CD4-positive, alpha-beta T cell treated with Interleukin-1 beta for 1 hour (primary cell): Measurements from ENCODE around the gene DBH.

Experiments
- DNase-seq, 2 donors: peaks; one replicate each; pipeline ENCODE4 v3.0.0-alpha.2; 2020 to 2022

The DBH gene

DNA sequence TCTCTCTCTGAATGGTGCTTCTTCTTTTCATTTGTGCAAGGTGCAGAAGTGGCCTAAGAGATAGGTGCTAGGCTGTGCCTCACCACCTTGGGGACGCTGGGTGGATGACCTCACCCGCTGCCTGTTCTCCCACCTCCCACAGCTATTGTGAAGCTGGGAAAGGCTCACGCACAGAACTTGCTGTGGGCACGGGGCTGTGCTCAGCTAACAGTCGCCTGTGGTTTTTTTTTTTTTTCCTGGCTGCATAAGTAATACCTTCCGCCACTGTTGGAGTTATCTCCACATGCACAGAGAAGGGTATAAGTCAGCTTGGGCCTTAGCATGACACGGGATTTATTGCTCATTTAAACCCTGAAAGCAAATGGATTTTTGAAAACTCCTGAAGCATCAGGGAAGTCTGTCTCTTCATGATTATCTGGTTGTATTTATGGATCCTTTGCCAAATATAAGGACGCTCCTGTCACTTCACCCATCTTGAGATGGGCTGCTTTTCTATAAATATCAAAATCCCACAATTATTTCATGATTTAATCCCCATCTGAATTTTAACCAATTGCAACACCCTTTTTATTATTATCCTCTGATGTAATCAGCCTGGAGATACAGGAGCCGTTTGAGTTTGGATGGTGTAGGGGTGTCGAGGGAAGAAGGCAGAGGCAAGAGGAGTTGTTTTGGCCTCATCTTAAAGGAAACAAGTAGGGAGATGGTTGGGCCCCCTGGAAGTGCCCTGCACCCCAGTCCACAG, 9.0 kb downstream of the DBH start:
- no peak for DNase-seq

DNA sequence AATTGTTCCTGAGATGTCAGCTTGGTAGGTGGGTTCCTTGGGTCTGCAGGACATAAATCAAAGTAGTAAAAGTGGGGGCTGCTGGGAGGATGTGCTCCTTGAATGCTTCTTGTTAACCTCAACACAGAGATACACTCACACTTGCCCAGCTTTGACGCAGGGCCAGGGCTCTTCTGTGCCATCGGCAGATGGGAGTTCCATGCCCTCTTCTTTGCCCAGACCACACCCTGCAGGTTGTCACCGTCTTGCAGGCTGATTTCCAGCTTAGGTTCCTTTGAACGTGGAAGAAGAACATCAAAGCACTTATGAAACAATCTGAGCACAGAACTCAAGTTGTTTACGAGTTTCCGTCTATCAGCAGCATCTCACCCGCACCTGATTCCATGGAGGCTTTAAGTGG, 11.0 kb downstream of the DBH start:
- no peak for DNase-seq

DNA sequence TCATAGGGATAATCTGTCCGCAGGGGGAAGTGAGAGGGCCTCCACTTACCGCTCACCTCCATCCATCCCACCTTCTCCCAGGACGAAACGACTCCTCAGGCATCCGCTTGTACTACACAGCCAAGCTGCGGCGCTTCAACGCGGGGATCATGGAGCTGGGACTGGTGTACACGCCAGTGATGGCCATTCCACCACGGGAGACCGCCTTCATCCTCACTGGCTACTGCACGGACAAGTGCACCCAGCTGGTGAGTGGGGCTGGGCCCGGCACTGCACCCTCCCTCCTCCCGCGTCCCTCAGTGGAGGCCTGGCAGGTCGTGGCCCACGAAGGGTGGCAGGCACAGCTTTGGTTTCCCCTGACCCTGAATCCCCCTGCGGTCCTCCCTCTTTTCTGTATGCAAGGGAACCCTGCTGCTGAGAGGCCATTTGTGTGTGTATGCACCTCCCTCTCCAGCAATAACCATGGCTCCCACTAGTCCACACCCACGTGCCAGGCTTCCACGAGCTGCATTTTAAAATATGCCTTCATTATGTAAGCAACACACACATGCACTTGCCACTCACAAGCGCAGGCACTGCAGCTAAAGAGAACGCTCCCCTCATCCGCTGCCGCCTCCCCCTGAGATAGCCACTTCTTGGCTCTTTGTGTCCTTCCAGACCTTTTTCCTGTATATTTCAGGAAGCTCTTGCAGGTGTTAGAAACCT, 11.8 kb downstream of the DBH start:
- DNase-seq: no peak

DNA sequence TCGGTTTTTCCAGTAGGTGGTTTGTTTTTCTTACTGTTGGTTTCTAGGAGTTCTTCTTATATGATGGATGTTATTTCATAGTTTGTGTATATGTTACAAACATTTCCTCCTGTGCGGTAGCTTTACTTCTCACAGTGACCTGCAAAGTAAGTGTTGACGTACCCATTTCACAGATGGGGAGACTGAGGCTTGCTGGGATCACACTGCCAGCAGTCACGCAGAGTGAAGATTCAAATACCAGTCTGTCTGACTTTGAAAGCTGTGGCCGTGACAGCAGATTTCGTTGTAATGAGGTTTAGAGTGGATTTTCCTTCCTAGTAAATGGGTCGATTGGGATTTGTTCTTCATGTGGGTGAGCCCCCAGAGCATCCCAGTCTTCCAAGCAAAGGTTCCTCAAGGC, 13.0 kb downstream of the DBH start:
- no peak for DNase-seq

DNA sequence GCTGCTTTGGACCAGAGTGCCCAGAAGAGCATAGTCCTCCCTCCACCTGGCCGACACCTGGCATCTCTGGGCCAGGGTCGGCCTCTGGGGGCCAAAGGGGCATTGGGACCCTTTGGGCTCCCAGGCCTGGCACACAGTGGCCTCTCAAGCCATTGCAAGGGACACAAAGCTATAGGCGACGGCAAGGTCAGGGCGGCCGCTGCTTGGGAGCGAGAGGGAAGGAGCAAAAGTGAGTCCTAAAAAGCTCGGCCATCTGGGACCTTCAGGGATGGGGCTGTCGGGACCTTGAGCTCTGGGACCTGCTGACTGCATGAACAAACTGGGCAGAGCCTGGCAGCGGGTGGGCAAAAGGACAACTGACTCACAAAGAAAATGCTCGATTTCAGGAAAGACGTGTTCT, 13.9 kb downstream of the DBH start:
- DNase-seq: no peak

DNA sequence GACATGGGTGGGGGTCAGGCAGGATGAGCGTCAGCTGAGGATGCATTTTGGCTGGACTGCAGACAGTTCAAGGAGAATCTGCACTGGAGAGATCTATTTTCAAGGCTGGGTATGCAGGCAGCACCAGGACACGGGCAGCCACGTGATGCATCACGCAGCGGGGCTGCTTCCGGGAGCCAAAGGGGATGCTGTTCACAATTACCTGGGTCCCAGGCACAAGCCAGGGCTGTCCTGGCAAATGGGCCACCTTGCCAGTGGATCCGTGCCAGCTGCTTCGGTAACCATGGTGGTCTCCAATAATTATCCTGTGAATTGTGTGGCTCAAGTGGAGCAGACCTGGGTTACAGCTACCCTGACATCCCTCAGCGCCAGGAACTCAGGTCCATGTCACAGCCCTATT, 17.5 kb downstream of the DBH start:
- DNase-seq: no peak

DNA sequence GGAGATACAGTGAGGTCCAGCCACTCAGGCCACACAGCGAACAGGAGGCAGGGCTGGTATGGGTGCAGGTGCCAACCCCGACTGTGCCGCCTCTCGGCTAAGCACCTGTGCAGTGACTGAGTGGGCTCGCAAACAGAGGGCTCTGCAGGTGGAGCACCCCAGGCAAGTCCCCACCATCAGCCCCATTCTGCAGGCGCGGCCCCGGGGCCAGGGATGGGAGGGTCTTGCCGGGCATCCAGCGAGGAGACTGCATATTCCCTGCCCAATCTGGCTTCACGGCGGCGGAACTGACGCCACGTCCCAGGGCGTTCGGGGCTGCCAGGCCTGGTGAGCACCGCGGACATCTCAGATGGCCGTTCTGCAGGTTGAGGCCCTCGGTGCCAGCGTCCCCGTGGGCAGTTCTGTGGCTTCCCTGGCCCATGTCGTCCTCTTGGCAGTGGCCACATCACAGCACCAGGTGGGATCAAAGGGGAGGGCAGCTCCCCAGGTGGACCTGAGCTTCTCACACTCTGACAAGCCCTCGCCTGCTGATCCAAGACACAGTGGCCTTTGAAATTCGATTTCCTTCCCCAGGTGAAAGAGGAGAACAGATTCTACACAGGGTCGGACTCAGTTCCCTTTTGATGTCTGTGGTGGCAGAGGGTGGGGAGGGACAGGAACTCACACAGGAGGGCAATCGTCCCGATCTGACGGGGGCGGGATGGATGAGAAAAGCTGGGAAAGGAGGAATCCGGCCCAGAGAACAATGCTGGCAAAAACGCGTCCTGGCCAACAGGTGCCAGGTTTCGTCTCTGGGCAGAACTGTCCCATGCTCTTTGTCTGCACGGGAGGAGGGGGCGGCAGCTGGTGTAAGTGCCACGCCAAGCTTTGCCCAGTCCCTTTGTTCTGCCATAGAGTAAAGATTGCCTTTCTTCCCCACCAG, 18.8 kb downstream of the DBH start:
- no peak for DNase-seq

DNA sequence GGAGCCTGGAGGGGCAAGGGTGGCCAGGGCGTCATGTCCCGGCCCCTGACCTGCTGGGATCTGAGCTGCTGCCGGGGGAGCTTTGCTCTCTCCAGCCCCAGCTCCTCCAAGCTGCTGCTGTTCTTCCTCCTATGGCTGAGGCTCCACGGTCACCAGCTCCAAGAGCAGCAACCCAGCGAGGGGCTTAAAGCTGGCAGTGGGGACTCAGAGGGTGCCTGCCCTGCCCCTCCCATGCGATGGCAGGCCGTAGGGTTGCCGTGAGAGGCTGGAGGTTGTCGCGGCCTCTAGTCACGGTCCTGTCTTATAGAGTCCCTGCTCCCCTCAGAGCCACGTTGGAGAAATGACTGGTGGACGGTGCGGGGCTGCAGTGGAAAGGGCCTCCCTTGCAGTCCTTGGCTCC, 19.5 kb downstream of the DBH start:
- no peak for DNase-seq

DNA sequence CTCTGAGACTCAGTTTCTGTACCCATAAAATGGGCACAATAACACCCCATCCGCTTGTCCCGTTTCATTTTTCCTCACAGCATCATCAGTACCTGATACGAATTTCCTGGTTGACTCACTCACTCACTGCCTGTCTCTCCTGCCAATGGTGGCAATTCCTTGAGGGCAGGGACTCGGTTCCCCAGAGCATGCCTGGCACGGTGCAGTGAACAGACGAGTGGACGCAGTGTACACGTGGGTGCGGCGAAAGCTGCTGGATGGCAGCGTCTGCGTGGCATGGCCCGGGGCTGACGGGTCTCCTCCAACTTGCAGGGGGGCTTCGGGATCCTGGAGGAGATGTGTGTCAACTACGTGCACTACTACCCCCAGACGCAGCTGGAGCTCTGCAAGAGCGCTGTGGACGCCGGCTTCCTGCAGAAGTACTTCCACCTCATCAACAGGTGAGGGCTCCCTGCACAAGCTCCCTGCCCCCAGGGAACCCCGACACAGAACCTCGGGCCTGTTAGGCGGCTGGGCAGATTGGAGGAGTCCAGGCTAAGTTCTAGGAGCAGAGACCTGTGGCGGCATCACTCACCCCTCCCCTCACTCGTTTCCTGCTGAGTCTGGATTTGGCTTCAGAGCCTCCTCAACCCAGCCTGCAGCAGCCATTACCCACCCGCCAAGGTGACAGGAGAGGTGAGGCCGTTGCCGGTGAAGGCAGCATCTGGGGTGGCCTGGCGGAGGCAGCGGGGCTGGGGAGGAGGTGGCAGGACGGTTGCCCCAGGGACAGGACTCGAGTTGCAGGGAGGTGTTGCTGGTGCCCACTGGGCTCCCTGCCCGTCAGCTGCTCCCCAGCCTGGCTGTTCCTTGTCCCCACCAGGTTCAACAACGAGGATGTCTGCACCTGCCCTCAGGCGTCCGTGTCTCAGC, 20.3 kb downstream of the DBH start:
- DNase-seq: peak; percentile 35 to 48

DNA sequence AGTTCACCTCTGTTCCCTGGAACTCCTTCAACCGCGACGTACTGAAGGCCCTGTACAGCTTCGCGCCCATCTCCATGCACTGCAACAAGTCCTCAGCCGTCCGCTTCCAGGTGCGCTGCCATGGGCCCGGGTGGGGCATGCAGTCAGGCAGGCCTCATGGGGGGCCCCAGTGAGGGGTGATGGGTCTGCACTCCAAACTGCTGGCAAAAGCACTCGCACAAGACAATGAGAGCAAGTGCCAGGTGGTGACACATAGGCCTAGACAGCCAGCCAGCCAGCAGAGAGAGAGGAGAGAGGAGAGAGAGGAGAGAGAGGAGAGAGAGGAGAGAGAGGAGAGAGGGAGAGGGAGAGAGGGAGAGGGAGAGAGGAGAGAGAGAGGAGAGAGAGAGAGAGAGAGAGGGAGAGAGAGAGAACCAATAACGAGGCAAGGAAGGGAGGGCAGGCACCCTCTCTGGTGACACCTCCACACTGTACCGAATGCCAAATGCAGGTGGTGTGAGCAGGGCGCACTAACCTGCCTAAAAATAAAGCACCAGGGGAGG, 21.0 kb downstream of the DBH start:
- DNase-seq: no peak

DNA sequence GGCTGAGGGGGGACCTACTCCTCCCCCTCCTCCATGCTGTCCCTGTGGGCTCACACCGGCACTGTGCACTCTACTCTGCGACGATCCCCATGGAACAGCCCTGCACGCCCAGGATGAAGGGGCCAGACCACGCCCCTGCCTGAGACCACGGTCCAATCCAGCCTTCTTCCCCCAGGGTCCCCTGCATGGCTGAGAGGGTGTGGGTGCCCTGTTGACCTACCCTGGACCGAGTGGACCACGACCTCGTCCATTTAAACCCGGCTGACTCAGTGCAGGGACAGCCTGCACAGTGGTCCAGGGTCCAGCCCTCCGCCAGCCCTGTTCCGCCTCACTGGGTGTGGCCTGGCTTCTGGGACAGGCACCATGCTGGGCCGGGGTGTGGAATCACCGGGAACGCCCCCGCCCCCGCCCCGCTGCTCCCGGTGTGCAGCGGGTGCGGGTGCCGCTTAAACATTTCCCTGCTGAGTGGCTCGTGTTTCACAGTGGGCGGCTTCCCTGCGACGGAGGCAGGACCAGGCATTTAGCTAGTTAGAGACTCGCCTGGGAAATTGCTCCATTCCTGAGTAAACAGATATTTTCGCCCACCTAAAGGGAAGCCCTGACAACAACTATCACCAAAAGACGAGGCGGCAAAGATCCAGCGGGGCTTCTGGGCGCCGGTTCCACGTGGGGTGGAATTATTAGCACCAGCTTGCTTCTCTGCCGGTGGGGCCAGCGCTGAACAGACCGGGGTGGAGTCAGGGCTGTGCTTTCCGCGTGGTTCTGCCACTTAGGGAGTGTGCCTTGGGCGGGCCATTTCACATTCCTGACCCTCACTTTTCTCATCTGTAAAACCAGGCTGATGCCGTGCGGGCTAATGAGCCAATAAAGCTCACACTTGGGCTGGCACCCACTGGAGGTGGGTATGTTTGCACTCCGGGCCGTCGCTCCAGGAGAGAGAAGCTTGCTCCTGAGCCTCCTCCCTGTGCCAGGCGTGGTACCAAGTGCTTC, 22.6 kb downstream of the DBH start:
- no peak for DNase-seq

DNA sequence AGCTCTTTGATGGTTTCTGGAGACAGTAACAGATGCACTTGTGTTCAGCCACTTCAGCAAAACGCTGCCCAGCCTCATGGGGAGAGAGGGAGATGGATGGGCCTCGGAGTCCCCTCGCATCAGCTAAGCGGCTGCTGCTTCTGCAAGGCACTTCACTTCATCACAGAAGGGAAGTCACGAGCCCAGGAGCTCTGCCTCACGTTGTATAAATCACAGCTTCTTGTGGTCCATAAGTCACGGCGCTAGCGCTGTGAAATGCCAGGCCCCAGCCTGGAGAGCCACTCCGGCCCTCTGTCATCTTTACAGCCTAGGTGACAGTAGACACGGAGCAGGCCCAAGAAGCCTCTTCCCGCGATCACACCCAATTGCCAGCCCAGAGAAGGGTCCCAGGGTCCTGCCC, 23.4 kb downstream of the DBH start:
- DNase-seq: no peak

DNA sequence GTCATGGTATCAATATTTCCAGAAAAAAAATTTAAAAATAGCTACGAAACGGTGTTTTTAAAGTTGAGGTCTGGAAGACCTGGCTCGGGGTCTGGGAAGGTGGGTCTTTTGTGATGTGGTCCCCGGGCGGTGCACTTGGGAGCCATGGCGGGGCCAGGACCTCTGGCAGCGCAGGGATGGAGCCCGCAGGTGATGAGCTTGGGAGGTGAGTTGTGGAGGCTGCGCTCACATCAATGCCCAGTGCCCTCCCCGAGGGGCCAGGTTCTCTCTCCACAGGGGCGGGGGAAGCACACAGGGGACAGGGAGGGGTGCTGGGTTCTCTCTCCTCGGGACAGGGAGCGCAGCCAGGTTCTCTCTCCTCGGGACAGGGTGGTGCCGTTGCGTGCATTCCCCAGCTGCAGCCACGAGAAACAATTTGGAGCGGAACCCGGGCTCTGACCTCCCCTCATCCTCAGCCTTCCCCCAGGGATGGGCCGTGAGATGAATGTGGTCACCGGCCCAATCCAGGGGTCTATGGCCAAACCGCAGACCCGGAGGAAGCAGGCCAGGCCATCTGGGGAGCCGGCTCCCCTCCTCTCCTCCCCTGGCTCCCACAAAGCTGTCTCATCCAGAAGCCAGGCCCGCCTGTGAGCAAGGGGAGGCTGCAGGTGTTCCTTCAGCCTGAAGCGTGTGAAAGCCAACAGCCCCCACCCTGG, 25.8 kb downstream of the DBH start:
- no peak for DNase-seq

DNA sequence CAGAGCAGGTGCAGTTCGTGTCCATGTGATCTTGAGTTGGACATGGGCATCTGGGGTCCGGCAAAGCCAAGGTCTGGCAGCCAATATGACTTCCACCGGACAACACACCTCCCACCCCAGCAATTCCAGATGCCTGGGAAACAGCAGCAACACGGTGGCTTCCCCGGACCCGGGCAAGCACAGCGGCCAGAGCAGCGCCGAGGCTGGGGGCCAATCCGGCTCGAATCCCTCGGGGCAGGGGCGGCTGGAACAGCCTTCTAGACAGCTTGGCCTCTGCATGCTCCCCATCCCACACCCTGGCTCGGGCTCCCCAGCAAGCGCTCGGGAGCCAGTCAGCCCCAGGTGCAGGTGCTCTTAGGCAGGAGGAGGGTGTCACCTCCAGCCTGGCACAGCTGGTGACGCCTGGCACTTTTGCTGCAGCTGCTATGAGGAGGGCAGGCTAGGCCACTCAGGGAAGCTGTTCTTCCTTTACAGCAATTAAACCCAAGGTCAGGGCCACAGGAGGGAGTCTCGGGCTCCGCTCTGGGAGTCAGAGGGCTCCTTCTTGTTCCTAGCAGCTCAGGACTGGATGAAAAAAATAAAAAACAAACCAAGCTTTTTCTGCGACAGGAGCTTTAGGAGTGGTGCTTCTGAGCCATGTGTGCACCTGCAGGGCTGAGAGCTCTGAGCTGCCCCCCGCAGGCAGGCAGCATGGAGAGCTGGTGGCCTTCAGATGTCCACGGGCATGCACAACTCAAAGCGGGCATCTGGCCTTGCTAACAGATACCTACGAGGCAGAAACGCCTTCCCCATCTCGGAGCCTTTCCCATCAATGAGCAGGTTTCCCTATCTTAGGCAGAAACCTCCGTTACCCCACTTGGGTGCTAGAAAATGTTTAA, 28.2 kb downstream of the DBH start:
- DNase-seq: no peak

DNA sequence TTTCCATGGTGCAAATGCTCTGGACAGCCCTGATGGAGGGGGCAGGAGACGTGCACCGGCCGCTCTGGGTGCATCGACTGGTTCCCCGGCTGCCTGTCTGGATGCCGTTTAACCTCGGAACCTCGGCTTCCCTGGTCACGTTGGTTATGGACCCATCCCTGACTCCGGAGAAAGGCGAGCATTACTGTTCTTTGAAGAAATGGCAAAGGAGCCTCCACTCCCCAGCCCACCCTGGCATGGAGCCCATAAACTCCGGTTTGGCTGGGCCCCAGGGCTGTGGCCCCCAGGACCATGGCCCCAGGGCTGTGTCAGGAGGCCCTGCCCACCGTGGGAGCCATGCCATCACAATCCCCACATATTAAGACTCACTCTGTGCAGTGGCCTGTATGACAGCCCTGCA, 28.9 kb downstream of the DBH start:
- DNase-seq: no peak

DNA sequence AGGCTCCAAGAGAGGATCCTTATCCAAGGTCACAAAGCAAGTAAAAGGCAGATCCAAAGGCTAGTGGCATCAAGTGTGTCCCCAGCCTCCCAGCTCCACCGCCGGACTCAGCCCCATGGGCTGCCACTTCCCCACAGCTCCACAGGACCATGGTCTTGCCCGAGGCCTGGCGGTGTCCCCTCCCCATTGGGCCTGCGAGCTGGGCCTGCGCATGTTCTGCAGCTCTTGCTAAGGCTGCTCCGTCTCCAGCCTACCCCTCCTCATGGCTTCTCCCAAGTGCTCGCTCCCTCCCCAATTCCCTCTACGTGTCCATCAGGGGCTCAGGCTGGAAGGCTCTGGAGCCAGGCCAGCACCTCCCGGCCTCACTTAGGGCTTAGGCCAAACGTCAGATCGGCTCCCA, 29.4 kb downstream of the DBH start:
- DNase-seq: no peak

DNA sequence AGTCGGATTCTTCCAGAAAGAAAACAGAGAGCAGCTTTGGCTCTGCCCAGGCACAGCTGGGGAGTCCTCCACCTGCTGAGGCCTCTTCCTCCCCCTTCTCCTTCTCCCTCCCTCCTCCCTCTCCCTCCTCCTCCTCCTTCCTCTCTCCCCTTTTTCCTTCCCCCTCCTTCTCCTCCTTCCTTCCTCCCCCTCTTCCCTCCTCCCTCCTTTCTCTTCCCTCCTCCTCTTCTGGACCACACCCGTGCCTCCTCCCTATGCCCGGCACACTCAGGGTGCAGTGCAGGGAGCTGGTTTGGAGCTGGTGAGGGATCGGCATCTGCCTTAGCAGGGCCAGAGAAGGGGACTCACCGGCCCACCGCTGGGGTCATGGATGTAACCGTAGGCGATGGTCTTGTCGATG, 30.2 kb downstream of the DBH start:
- DNase-seq: no peak

DNA sequence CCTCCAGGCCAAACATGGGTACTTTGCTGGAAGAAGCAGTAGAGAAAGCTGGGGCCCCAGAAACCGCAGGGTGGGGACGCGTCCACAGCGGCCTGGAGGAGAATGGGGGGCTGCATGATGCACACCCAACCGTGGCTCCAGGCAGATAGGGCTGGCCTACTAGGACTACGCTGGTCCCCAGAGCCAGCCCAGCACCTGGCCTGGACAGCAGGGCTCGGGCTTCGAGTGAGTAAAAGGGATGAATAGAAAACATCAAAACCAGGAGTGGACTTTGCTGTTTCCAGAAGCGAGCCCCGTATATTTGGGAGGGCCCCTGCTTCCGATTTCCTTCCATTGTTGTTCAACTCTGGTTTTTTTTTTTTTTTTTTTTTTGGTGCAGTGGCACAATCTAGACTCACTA, 30.7 kb downstream of the DBH start:
- DNase-seq: no peak

DNA sequence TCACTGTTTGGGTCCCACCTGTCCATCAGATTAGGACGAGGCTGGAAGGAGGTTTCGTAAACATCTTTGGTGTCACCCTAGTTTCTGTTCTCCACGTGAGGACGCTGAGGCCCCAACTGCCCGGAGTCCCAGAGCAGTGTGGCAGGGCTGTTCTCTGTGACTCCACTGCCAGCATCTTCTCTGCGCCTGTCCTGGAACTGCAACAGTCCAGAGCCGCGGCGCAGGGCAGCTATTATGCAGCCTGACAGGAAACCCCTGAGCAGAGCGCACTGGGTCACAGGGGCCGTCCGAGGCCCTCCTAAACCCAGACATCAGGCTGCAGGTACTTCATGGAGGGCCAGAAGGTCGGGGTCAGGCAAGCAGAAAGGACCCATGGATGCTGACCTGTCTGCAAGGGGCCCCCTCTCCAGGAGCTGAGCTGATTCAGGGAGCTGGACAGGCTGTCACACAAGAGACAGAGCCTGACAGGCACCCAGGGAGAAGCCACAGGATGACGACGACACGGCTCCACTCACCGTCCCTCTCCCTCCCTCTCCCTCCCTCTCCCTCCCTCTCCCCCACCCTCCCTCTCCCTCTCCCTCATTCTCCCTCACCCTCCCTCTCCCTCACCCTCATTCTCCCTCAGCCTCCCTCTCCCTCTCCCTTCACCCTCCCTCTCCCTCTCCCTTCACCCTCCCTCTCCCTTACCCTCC, 31.7 kb downstream of the DBH start:
- no peak for DNase-seq
